GM18858 (cell line): ENCODE data around the gene TMPRSS4.

Source experiments
- ATAC-seq: cut with Tn5 transposase; IDR thresholded peaks from one replicate; pipeline ENCODE4 v1.9.1; 2021; ENCODE audit not compliant: unreplicated experiment

TMPRSS4 gene

DNA sequence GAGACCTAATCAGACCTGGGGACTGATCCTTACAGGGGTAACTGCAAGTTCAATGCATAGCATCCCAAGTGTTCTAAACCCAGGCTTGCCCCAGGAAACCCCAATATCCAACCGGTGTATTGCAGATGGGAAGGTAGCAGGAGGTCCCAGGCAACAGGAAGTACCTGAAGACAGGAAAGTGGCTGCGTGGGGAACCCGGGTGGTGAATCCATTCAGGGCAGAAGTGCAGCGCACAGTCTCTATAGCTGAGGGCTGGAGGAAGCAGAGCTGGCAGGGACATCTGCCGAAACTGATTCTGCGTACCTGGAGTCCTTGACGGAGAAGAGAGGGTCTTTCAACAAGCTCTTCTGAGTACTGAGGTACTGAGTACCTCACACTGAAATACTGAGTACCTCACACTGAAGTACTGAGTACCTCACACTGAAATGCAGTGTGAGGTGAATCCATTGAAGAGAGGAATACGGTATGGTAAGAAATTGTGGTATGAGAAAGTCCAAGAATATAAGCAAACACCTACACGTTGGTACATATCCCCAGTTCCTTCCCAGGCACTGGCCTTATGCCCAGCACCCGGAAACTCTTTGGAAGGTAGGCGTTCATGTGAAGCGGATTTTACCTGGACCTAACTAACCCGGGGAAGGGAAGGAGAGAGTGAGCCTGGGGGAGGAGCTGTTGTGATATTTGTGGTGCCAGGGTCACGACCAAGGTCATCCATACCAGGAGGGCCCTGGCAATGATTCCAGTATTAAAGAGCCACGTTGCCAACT lies 55.7 kb downstream of the TMPRSS4 start:
- no peak for ATAC-seq

DNA sequence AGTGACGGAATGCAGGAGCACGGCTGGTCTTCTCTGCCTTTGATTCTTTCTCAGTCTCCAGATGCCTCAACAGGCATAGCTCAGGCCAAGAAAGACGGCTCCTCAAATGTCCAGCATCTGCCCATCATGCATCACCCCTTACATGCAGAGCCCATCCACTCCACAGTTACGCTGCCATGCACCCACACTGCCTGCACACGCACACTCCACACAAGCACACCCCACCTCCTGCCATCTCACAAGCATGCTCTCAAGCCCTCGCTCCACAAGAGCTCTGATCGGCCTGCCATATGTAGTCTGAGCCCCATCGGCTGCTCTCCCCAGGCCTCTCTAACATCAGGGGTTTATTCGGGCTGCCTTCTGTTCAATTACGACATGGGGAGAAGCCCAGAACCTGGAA lies 56.9 kb downstream of the TMPRSS4 start:
- no peak for ATAC-seq

DNA sequence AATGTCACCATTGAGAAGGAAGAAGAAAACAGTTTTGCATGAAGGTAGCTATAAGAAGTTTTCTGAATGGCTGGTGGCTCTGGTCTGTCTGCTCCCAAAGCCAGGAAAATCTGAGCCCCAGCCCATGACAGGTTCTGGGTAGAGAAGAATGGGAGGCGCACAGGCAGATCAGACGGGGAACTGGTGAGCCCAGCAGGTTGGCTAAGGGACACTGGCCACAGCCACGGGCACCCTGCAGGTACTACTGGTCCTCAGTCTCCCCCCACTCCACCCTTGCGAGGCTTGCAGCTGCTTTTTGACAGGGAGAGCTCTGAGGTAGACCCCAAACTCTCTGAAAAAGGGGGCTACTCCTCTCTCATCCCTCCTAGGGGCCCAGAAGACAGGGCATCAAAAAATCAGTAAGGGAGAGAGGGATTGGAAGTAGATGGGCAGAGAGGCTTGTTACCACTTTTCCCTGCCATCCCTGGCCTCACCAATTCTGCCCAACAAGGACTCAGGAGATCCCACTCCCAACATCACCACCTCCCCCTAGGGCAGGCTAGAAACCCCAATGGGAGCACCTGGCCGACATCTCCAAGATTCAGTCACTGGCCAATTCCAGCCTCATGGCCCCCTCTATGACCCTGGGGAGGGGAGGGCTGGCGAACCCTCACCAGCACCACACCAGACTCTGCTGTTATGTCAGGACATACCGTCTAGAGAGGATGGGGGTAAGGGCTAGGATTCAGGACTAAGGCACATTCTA lies 58.3 kb downstream of the TMPRSS4 start:
- ATAC-seq, result no peak

DNA sequence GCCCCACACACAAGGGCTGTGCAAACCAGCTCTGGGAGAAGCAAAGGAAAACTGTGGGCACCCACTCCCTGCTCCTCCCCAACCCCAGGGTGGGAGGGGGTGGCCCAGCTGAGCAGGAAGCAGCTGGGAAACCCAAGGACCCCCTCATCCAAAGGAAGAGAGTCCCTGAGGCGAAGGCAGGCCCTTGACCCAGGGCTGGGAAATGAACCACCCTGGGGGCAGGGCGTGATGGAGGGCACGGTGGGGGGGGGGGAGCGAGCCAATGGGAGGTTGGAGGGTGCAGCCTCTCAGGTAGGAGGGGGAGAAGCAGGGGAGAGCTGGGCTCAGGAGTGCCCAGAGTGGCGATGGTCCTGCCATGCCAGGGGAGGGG lies 58.9 kb downstream of the TMPRSS4 start:
- no peak for ATAC-seq

DNA sequence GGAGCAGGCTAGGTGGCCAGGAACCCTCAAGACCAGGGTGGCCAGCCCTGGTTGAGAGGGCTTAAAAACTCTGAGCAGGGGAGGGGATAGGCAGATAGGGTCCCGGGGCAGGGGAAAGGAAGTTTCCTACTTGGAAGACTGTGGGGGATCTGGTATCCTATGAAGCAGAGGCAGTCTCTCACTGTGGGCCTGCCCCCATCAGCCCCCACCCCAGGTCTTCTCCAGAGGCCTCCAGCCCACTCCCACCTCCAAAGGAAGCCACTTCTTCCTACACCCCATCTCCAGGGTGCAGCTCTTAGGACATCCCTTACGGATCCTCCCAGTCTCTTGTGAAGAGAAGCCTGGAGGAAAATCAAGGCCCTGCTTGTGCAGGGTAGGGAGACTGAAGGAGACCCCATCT lies 59.5 kb downstream of the TMPRSS4 start:
- ATAC-seq, result no peak

DNA sequence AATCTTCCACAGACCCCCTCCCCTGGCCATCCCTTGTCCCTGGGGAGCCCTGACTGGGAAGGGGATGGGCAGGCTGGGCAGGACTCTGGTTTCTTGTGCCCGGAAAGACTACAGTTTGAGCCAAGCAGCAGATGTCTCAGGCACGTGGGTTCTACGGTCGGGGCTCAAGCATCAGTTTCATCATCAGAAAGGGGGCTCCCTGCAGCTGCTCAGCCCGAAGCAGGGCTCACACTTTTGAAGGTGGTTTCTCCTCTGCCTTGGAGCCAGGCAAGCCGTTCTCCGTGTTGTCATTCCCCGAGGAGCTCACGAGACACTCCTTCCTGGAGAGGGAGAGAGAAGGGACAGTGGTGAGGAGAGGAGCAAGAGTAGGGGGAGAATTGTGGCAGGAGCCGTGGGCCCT lies 59.9 kb downstream of the TMPRSS4 start:
- no peak for ATAC-seq

DNA sequence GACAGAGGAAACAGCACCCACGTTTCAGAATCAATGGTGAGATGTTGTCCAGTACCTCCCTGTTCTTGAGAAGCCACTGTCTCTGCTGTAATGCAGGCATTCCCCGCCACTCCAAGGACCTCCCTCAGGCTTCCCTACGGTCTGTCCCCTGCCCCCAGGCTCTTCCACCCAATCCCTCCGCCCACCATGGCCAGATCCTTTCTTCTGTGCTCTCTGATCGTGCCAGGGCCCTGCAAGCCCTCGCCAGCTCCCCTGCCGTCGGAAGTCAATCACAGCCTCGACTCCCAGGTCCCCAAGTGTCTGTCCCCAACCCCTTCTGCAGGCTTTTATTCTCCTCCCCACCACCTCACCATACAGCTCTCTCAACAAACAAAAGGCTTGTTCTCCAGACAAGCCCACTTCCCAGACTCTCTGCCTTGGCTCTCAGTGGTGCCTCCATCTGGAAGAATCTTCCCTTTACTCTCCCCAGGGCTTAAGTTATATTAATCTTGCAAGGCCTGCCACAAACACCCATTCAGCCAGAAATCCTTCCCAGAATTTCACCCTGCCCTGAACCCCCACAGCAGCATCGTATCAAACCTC lies 62.1 kb downstream of the TMPRSS4 start:
- ATAC-seq, result no peak

DNA sequence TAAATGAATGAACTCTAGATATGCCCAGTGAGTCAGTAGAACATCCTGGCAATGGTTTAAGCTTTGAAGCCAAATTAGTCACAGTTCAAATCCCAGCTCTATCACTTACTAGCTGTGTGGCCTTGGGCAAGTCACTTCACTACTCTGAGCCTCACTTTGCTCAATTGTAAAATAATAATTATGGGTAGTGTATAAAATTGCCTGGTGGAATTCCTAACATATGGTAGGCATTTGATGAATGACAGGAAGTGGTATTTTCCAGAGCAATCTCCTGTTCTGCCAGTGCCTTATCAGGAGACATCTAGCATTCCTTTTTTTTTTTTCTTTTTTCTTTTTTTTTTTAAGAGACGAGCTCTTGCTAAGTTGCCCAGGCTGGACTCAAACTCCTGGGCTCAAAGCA lies 62.7 kb downstream of the TMPRSS4 start:
- ATAC-seq, result no peak

DNA sequence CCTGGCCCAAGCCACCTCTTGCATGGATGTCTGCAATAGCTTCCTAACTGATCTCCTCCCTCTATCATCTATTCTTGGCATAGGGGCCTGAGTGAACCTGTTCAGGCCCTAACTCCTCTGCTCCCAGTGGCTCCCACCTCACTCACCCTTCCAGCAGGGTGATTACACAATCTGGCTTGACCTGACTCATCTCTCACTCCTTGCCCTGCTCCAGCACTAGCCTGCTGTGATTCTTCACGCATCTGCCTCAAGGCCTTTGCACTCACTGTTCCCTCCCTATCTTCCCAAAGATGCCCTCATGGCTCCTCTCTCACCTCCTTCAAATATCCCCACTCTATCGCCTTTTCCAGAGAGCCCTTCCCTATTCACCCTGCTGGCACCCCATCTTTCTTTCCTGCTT lies 65.2 kb downstream of the TMPRSS4 start:
- ATAC-seq, result no peak

DNA sequence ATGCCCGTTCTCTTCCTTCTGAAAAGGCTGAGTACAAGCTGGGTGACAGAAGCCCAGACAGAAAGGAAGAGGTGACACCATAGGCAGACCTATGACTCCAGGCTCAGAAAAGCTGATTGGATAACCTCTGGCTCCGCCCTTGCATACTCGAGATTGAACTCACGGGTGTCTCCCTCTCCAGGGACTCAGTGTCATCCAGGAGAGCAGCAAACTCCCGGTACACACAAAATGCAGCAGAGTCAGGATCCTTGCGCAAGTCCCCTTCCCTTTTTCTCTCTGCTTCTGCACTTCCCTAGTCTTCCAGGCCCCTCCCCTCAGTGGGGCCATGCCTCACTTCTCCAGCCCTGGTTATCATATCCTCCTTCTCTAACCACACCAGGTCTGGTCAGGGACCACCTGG lies 65.9 kb downstream of the TMPRSS4 start:
- no peak for ATAC-seq

DNA sequence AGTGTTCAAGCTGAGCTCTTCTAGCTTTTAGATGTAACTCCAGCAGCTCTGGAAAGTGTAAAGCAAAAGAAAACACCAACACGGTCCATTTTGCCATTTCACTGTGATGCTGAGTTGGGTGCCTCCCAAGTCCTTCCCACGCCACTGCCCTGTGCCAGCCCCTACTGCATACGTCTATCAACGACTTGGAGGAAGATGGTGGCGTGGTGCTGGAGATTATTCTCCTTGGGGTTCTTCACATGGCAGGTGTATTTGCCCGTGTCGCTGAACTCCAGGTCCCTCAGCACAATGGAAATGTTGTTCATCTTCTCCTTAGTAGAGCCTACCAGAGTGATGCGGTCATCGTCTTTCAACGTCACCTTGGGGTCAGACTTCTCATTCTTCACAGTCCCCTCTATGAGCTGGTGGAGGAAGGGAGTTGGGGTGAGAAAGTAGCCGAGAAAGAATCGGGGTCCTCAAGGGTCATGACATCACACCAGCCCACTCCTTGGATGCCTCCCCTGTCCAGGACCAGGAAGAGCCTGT lies 66.8 kb downstream of the TMPRSS4 start:
- ATAC-seq, result no peak

DNA sequence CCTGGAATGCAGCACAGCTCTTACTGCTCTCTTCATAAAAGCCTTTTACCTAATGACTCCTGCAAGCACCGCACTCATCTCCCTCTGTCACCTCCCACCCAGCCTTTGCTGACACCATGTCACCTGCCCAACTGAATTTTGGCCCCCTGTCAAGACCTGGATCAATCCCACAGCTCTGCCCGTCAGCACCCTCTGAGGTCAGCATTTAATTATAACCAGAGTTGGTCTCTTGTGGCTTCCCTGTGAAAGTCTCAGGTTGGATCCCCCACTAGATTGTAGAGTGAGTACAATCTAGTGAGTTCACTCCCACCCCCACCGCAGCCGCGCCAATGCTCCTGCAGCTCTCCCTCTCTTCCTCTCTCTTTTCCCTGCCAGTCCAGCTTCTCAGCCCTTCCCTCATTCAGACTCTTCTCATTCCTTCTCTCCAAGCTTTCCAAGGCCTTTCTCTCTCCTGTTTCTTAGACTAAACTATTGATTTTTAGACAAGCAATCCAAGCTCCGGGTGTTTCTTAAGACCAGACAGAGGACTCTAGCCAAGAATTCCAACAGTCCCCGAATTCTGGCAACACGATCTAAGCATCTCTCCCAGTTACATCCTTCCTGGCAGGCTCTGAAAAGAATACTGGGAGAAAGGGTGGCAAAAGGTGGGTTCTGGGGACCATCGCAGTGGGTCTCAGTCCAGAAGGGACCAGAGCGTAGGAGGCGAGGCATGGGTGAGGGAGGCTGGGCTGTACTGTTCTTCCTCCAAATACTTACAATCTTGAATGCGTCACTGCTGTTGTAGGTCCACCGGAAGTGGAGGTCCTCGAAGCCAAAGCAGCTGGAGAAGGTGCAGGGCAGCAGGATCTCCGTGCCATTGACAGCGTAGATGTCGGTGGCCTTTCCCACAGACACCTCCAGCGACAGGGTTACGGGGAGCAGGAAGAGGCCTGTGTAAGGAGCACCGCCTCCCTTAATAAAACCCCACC lies 67.7 kb downstream of the TMPRSS4 start:
- ATAC-seq, result no peak

DNA sequence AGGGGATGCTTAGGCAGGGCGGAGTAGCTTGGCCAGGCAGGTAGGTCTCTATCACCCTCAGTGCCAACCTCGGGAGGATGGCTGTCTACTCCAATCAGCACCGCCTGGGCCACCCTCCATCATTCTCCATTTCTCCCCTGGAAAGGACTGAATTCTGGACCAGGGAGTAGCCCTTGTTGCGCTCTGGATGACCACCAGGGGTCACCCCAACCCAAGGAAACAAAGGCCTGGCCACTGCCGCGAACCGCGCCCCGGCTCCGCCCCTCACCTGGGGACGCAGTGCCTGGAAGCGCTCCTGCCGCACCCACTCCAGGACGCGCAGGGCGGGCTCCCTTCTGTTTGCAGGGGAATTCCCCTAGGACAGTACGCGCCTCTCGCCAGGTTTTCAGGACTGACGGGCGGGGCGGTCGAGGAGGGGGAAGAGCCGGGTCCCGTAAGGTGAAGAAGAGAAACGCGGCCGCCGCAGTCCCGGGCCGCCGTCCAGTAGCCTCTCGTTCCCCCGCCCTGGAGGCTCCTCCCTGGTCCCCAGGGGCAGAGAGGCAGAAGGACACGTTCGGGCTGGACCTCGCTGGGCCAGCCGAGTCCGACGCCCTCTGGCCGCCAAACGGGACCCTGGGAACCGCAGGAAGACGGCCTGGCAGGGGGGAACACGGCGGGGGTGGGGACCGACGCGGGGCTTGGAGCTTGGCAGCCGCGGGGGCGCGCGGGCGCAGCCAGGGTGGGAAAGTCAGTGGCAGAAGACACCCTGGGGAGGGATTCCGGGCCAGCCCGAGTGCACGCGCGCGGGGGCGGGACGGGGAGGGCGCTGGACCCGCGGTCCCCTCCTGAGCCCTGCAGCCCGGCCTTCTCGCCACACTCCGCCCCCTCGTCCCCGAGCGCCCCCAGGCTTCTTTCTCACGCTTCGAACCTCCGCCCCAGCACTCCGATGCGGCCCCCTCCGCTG lies 68.7 kb downstream of the TMPRSS4 start:
- no peak for ATAC-seq

DNA sequence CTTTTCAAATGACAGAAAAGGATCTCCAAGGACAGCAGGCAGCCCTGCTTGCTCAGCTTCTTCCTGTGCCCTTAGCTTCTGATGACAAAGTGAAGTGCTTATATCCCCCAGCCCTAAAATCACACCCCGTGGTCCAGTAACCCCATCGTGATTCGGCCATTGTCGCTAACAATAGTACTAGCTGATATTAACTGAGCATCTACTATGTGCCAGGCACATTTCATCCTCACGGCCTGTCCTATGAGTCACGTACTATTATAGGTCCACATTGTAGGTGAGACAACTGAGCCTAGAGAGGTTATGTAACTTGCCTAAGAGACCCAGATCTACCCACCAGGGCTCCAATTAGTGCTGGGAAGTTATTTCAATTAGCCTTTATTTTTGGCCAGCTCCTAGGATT lies 69.7 kb downstream of the TMPRSS4 start:
- ATAC-seq, result no peak

DNA sequence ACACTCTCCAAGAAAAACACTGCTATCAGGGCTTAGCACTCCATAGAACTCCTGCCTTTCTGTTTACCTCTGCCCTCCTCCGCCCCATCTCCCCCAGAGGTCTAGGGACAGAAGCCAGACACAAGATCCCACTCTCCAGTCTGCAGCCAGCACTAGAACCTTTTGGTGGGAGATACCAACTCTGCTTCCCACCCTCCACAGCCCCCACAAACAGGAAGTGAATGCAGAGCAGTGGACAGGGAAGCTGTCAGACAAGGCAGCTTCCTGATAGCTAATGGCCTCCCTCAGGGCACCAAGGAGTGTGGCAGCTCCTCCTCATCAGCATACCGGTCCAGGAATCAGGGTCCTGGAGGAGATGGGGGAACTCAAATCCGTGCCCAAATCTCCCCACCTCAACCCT lies 70.6 kb downstream of the TMPRSS4 start:
- no peak for ATAC-seq

DNA sequence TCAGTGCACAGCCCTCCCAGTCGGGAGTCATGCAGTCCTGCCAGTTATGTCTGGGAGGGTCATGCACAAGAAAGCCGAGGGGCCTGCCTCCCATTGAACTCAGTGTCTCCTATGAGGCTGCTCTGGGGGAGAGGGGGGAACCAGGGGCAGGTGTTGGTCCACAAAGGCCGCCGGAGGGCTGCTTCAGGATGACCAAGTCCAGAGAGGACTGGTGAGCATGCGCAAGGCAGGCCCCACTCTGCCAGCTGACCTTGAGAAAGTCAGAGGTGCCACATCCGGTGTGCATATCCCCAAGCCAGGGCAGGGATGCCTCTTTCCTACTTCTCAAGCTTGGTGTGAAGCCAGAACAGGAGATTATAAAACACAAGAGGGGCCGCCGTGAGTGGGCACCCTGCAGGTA lies 71.4 kb downstream of the TMPRSS4 start:
- no peak for ATAC-seq

DNA sequence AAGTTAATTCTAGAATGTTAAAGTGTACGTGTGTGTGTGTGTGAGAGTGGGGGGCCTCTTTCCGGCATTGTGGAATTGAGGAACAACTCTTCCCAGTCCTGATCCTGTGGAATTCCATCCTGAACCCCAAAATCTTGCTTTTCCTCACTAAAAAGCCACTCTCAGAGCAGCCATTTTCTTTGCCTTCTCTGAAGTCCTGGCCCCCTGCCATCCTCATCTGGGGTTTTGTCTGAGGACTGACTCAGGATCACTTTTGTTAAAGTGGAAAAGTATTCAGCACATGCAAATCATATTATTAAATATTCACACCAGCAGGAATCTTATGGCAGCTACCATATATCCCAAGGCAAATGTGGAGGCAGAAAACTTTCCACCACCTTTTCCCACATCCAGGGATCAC lies 72.0 kb downstream of the TMPRSS4 start:
- no peak for ATAC-seq

DNA sequence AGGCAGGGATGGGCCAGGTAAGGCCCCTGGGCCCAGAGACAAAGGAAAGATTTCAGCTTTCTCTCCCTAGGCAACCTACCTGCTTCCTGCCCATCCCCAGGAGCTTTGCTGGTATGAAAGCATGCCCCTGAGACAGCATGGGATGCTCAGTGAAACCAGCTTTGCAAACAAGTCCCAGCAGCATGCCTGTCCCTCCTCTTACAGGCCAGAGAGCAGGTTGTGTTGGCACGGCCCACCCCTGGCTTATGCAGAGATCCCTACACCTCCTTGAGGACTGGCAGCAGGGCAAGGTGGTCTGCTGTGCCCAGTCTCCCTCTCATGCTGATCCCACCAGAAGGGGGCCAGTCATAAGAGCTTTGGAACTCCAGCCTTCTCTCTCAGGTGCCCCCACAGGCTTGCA lies 72.6 kb downstream of the TMPRSS4 start:
- no peak for ATAC-seq

DNA sequence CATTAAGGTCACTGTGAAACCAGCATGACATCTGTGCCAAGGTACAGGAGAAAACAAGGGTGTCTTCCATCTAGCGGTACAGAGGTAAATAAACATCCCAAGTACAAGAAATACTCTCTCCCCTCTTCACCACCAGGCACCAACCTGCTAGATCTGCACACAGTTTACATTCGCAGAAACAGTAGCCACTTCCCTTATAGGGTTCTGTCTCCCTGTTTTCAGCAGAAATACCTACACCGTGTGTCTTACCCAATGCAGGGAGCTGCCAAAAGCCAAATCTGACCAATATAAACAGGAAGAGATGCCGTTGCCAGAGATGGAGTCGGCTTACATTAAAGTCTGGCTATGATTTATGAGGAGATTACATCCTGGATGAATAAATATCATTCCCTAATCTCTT lies 74.6 kb downstream of the TMPRSS4 start:
- ATAC-seq, result no peak

DNA sequence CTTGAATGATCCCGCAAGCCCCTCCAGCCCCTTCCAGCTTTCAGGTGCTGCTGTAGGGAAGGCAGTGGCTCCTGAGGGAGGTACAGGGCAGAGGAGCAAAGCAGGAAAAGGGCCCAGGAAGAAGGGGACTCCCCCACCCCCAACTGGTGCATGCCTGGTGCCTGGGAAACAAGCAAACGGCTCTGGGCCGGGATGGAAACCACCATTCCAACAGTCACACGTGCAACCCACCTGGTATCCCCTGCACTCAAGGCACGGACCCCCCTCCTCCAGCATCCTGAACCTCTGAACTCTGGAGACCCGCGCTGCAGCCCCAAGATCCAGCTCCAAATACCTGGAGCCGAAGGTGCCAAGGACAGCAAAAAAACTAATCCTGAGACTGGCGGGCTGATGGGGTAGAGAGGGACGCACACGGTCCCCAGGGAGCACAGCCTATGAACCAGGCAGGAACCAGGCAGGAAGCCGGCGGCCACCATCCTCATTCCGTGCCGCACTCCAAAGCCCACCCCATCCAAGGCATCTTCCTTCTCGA lies 75.2 kb downstream of the TMPRSS4 start:
- ATAC-seq, result no peak
